ENCODE results near the gene HIPK2.

Gene HIPK2

GRCh38 chr7:139687211-139687954 lies 90.4 kb downstream of the HIPK2 start:
- H3K4me3 ChIP-seq (ENCODE audit: low read depth, low read length): no peak overlapping the region
- no peak for DNase-seq (ENCODE audit: low read depth)
- no peak for TF ChIP-seq MYC (IDR thresholded peaks at IDR 0.05; ENCODE audit: low read depth, low read length)
- TF ChIP-seq MAX (IDR thresholded peaks at IDR 0.05; ENCODE audit: low read depth, low read length): no peak
- no peak for TF ChIP-seq CTCF (IDR thresholded peaks at IDR 0.05; ENCODE audit: low read depth, low read length)
- no peak for TF ChIP-seq POLR2A (IDR thresholded peaks at IDR 0.05; ENCODE audit: extremely low read depth, insufficient read length)

- no peak for DNase-seq (ENCODE audit: low read depth)
- TF ChIP-seq CTCF (IDR thresholded peaks at IDR 0.05; ENCODE audit: low read depth, low read length) (no peak), MAX (IDR thresholded peaks at IDR 0.05; ENCODE audit: low read depth, low read length) (no peak), MYC (IDR thresholded peaks at IDR 0.05; ENCODE audit: low read depth, low read length) (no peak), POLR2A (IDR thresholded peaks at IDR 0.05; ENCODE audit: extremely low read depth, insufficient read length) (no peak)
These were observed 94.5 kb downstream of the HIPK2 start for GRCh38 chr7:139683137-139683921.

GRCh38 chr7:139682136-139683013 lies 95.4 kb downstream of the HIPK2 start:
- H3K4me3 ChIP-seq (ENCODE audit: low read depth, low read length): no peak overlapping the region
- DNase-seq (ENCODE audit: low read depth): no peak
- TF ChIP-seq CTCF (IDR thresholded peaks at IDR 0.05; ENCODE audit: low read depth, low read length): no peak
- TF ChIP-seq MYC (IDR thresholded peaks at IDR 0.05; ENCODE audit: low read depth, low read length): no peak
- no peak for TF ChIP-seq POLR2A (IDR thresholded peaks at IDR 0.05; ENCODE audit: extremely low read depth, insufficient read length)
- TF ChIP-seq MAX (IDR thresholded peaks at IDR 0.05; ENCODE audit: low read depth, low read length): no peak

More at GRCh38 chr7:139683137-139683921, 94.5 kb downstream of the HIPK2 start:
- H3K4me3 ChIP-seq (ENCODE audit: low read depth, low read length): no peak overlapping the region

- TF ChIP-seq CTCF (IDR thresholded peaks at IDR 0.05; ENCODE audit: low read depth, low read length): no peak
- no peak for TF ChIP-seq MAX (IDR thresholded peaks at IDR 0.05; ENCODE audit: low read depth, low read length)
- no peak for TF ChIP-seq MYC (IDR thresholded peaks at IDR 0.05; ENCODE audit: low read depth, low read length)
- TF ChIP-seq POLR2A (IDR thresholded peaks at IDR 0.05; ENCODE audit: extremely low read depth, insufficient read length): no peak
- no peak overlapping the region for H3K4me3 ChIP-seq (ENCODE audit: low read depth, low read length)
- no peak for DNase-seq (ENCODE audit: low read depth)
These were observed 96.0 kb downstream of the HIPK2 start for GRCh38 chr7:139681812-139682135.

GRCh38 chr7:139681463-139681755 lies 96.4 kb downstream of the HIPK2 start:
- no peak for TF ChIP-seq MAX (IDR thresholded peaks at IDR 0.05; ENCODE audit: low read depth, low read length)
- no peak for TF ChIP-seq MYC (IDR thresholded peaks at IDR 0.05; ENCODE audit: low read depth, low read length)
- H3K4me3 ChIP-seq (ENCODE audit: low read depth, low read length): no peak overlapping the region
- no peak for DNase-seq (ENCODE audit: low read depth)

Measured in NB4 (cell line).